ENCODE results near the gene ATP13A1. TPM values are rescaled to one million over a fixed set of nuclear protein-coding genes. Genes with fewer than 3 reads are reported as not detected.

ATP13A1 gene
- total and polyA plus RNA-seq, 2 donors: 15.1 to 59.1 TPM

- DNase-seq (ENCODE audit: low read depth in 6 of 9, low spot score in 9 of 9): no peak
- no peak overlapping the region for H3K4me3 ChIP-seq (ENCODE audit: low read length in 2 of 2)
- no peaks in the 10 kb centered on the region for H3K27me3 ChIP-seq (ENCODE audit: control insufficient read depth in 2 of 2, insufficient read depth in 1 of 2, low read length in 1 of 2)
- H3K27ac ChIP-seq (ENCODE audit: low read depth in 1 of 2, low read length in 1 of 2): no peak overlapping the region
- no peaks in the 10 kb centered on the region for H3K4me1 ChIP-seq (ENCODE audit: control insufficient read depth in 2 of 2, insufficient read depth in 2 of 2, low read length in 2 of 2)
- no peaks in the 10 kb centered on the region for H3K9me3 ChIP-seq (ENCODE audit: control insufficient read depth in 2 of 2, insufficient read depth in 1 of 2, low read length in 1 of 2)
- WGBS: 96% methylated on average over 9 of the region's 9 CpGs
- peaks cover 88 to 91% of the 10 kb centered on the region in 2 donors for H3K36me3 ChIP-seq (ENCODE audit: control insufficient read depth in 2 of 2, insufficient read depth in 2 of 2, low read length in 1 of 2)
Measured at GRCh38 chr19:19650331-19650730, 13.1 kb downstream of the ATP13A1 start.

- H3K4me1 ChIP-seq (ENCODE audit: control insufficient read depth in 2 of 2, insufficient read depth in 2 of 2, low read length in 2 of 2): no peaks in the 10 kb centered on the region
- no peaks in the 10 kb centered on the region for H3K27me3 ChIP-seq (ENCODE audit: control insufficient read depth in 2 of 2, insufficient read depth in 1 of 2, low read length in 1 of 2)
- H3K9me3 ChIP-seq (ENCODE audit: control insufficient read depth in 2 of 2, insufficient read depth in 1 of 2, low read length in 1 of 2): no peaks in the 10 kb centered on the region
- WGBS: 97% methylated on average over 22 of the region's 22 CpGs
- no peak overlapping the region for H3K27ac ChIP-seq (ENCODE audit: low read depth in 1 of 2, low read length in 1 of 2)
- no peak for DNase-seq (ENCODE audit: low read depth in 6 of 9, low spot score in 9 of 9)
- H3K36me3 ChIP-seq (ENCODE audit: control insufficient read depth in 2 of 2, insufficient read depth in 2 of 2, low read length in 1 of 2): peaks cover 88 to 89% of the 10 kb centered on the region in 2 donors
- H3K4me3 ChIP-seq (ENCODE audit: low read length in 2 of 2): no peak overlapping the region
Measured at GRCh38 chr19:19649580-19649995, 13.9 kb downstream of the ATP13A1 start.

- Histone ChIP-seq H3K27ac (ENCODE audit: low read depth in 1 of 2, low read length in 1 of 2) (no peak overlapping the region), H3K27me3 (ENCODE audit: control insufficient read depth in 2 of 2, insufficient read depth in 1 of 2, low read length in 1 of 2) (no peaks in the 10 kb centered on the region), H3K4me1 (ENCODE audit: control insufficient read depth in 2 of 2, insufficient read depth in 2 of 2, low read length in 2 of 2) (peaks cover 0 to 1% of the 10 kb centered on the region in 2 donors), H3K4me3 (ENCODE audit: low read length in 2 of 2) (no peak overlapping the region), H3K36me3 (ENCODE audit: control insufficient read depth in 2 of 2, insufficient read depth in 2 of 2, low read length in 1 of 2) (peaks cover 85% of the 10 kb centered on the region in 2 donors), H3K9me3 (ENCODE audit: control insufficient read depth in 2 of 2, insufficient read depth in 1 of 2, low read length in 1 of 2) (no peaks in the 10 kb centered on the region)
- WGBS: 98% methylated on average over 6 of the region's 6 CpGs
- DNase-seq (ENCODE audit: low read depth in 6 of 9, low spot score in 9 of 9): no peak
Measured at GRCh38 chr19:19649155-19649554, 14.3 kb downstream of the ATP13A1 start.

DNA sequence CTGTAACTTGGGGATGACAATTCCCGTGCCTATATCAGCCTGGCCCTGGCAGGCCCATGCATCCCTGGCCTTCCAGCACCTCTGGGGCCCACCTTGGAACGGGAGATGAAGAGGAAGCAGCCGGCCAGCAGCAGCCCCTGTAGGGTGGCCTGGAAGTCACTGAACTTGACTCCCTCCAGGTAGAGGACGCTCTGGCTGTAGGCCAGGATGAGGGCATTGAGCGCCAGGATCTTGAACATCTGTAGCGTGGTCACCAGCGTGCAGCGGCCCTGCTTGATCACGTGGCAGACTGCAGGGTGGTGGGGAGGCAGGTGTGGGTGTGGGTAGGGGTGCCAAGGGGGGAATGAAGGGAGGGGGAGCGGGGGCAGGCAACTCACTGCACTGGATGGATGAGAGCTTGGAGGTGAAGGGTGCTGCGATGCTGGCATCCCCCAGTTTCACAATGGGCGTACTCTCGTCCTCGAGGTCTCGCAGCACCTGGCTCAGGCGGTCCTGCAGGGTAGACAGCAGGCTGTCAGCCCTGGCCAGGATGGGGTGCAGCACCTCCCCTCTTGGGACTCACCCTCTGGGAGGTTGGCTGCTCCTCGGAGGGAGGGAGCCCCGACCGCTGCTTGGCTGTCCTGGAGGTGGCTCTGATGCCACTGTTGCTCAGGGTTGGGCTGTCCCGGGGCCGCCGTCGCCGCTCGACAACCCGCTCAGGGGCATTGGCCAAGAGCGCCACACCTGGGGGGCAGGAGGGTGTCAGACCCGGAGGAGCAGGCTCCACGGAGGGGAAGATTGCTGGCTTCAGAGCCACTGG lies 16.2 kb downstream of the ATP13A1 start:
- Histone ChIP-seq H3K36me3 (ENCODE audit: control insufficient read depth in 2 of 2, insufficient read depth in 2 of 2, low read length in 1 of 2) (peaks cover 66 to 69% of the 10 kb centered on the region in 2 donors), H3K27ac (ENCODE audit: low read depth in 1 of 2, low read length in 1 of 2) (no peak overlapping the region), H3K27me3 (ENCODE audit: control insufficient read depth in 2 of 2, insufficient read depth in 1 of 2, low read length in 1 of 2) (no peaks in the 10 kb centered on the region), H3K4me3 (ENCODE audit: low read length in 2 of 2) (no peak overlapping the region), H3K9me3 (ENCODE audit: control insufficient read depth in 2 of 2, insufficient read depth in 1 of 2, low read length in 1 of 2) (no peaks in the 10 kb centered on the region), H3K4me1 (ENCODE audit: control insufficient read depth in 2 of 2, insufficient read depth in 2 of 2, low read length in 2 of 2) (peaks cover 5 to 14% of the 10 kb centered on the region in 2 donors)
- no peak for DNase-seq (ENCODE audit: low read depth in 6 of 9, low spot score in 9 of 9)
- WGBS: 96% methylated on average over 29 of the region's 29 CpGs

GRCh38 chr19:19645233-19645870 lies 18.1 kb downstream of the ATP13A1 start:
- H3K9me3 ChIP-seq (ENCODE audit: control insufficient read depth in 2 of 2, insufficient read depth in 1 of 2, low read length in 1 of 2): no peaks in the 10 kb centered on the region
- no peaks in the 10 kb centered on the region for H3K27me3 ChIP-seq (ENCODE audit: control insufficient read depth in 2 of 2, insufficient read depth in 1 of 2, low read length in 1 of 2)
- WGBS: 97% methylated on average over 17 of the region's 17 CpGs
- DNase-seq (ENCODE audit: low read depth in 6 of 9, low spot score in 9 of 9): no peak
- H3K4me3 ChIP-seq (ENCODE audit: low read length in 2 of 2): no peak overlapping the region
- peaks cover 5 to 16% of the 10 kb centered on the region in 2 donors for H3K4me1 ChIP-seq (ENCODE audit: control insufficient read depth in 2 of 2, insufficient read depth in 2 of 2, low read length in 2 of 2)
- peaks cover 56 to 58% of the 10 kb centered on the region in 2 donors for H3K36me3 ChIP-seq (ENCODE audit: control insufficient read depth in 2 of 2, insufficient read depth in 2 of 2, low read length in 1 of 2)
- no peak overlapping the region for H3K27ac ChIP-seq (ENCODE audit: low read depth in 1 of 2, low read length in 1 of 2)

DNA sequence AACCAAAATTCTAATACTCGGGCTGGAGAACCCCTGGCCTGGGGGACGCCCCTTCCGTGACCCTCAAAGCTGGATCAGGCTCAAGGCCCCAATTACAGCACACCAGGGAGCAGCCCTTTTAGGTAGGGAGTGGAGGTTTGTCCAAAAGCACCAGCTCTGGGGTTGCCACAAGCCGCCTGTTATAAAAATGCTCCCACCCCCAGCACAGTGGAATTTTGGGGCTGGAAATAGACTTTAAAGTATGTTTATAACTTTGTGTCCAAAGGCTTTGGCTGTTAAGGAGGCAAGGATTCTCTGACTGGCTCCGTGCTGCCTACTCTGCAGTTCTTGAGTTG lies 19.5 kb downstream of the ATP13A1 start:
- no peak for DNase-seq (ENCODE audit: low read depth in 6 of 9, low spot score in 9 of 9)
- Histone ChIP-seq H3K9me3 (ENCODE audit: control insufficient read depth in 2 of 2, insufficient read depth in 1 of 2, low read length in 1 of 2) (no peaks in the 10 kb centered on the region), H3K4me1 (ENCODE audit: control insufficient read depth in 2 of 2, insufficient read depth in 2 of 2, low read length in 2 of 2) (peaks cover 5 to 16% of the 10 kb centered on the region in 2 donors), H3K27ac (ENCODE audit: low read depth in 1 of 2, low read length in 1 of 2) (peak overlapping the region; percentile 93 to 97), H3K4me3 (ENCODE audit: low read length in 2 of 2) (peak overlapping the region; percentile 77 to 88), H3K27me3 (ENCODE audit: control insufficient read depth in 2 of 2, insufficient read depth in 1 of 2, low read length in 1 of 2) (no peaks in the 10 kb centered on the region), H3K36me3 (ENCODE audit: control insufficient read depth in 2 of 2, insufficient read depth in 2 of 2, low read length in 1 of 2) (peaks cover 49 to 52% of the 10 kb centered on the region in 2 donors)
- WGBS: 47% methylated on average over 5 of the region's 5 CpGs

GRCh38 chr19:19643158-19644053 lies 20.1 kb downstream of the ATP13A1 start, which contains the start of gene GMIP:
TSS of gene GMIP (minus strand) at chr19:19643657. CDS start at chr19:19643529, 128 bp downstream.
- Histone ChIP-seq H3K27ac (ENCODE audit: low read depth in 1 of 2, low read length in 1 of 2) (peak within 1 kb of the TSS; percentile 93 to 97), H3K4me3 (ENCODE audit: low read length in 2 of 2) (peak within 1 kb of the TSS; percentile 77 to 88), H3K4me1 (ENCODE audit: control insufficient read depth in 2 of 2, insufficient read depth in 2 of 2, low read length in 2 of 2) (peaks cover 5 to 16% of the 10 kb centered on the region in 2 donors), H3K27me3 (ENCODE audit: control insufficient read depth in 2 of 2, insufficient read depth in 1 of 2, low read length in 1 of 2) (no peaks in the 10 kb centered on the region), H3K36me3 (ENCODE audit: control insufficient read depth in 2 of 2, insufficient read depth in 2 of 2, low read length in 1 of 2) (peaks cover 50 to 52% of the 10 kb centered on the region in 2 donors), H3K9me3 (ENCODE audit: control insufficient read depth in 2 of 2, insufficient read depth in 1 of 2, low read length in 1 of 2) (no peaks in the 10 kb centered on the region)
- DNase-seq (ENCODE audit: low read depth in 6 of 9, low spot score in 9 of 9): peak in 8 of 9 donors; percentile 77 to 91 (median 84)
- WGBS: 1% methylated on average over 50 of the region's 50 CpGs

DNA sequence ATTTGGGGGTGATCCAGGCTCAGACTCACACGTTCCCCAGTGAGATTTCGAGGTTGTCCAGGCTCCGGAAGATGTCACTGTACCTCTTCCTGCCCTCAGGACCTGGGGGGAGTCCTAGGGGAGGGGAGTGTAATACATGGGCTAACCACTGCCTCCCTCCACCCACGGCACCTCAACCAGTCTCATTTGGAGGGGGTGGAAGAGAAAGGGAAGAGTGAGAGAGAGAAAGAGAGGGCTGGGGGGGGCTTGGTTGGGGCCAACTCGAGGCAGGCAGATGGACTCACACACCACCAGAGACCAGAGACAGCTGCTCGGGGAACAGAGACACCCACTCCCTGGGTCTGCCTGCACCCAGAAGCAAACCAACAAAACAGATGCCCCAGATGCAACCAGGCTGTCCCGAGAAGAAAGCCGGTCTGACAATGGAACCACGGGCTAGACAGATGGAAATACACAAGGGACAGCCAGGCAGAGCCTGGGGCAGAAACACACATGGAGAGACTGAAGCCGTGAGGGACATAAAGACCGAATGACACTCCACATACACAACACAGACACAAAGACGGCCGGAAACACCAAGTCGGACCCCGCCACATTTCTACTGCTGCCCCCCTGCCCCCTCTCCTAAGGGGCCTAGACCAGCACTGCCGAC lies 20.8 kb downstream of the ATP13A1 start:
- H3K27ac ChIP-seq (ENCODE audit: low read depth in 1 of 2, low read length in 1 of 2): peak overlapping the region; percentile 93 to 97
- WGBS: 7% methylated on average over 16 of the region's 16 CpGs

More for the DNA sequence above, 20.8 kb downstream of the ATP13A1 start:
- peaks cover 5 to 16% of the 10 kb centered on the region in 2 donors for H3K4me1 ChIP-seq (ENCODE audit: control insufficient read depth in 2 of 2, insufficient read depth in 2 of 2, low read length in 2 of 2)
- H3K4me3 ChIP-seq (ENCODE audit: low read length in 2 of 2): peak overlapping the region; percentile 77 to 88
- no peaks in the 10 kb centered on the region for H3K27me3 ChIP-seq (ENCODE audit: control insufficient read depth in 2 of 2, insufficient read depth in 1 of 2, low read length in 1 of 2)
- DNase-seq (ENCODE audit: low read depth in 6 of 9, low spot score in 9 of 9): peak in 2 of 9 donors; percentile 41 to 57
- H3K9me3 ChIP-seq (ENCODE audit: control insufficient read depth in 2 of 2, insufficient read depth in 1 of 2, low read length in 1 of 2): no peaks in the 10 kb centered on the region
- H3K36me3 ChIP-seq (ENCODE audit: control insufficient read depth in 2 of 2, insufficient read depth in 2 of 2, low read length in 1 of 2): peaks cover 53 to 56% of the 10 kb centered on the region in 2 donors

Data from thymus (tissue), 11 donors.